NCI-H2227 treated with DMSO at 0.1 percent for 48 hours (cell line): ENCODE measurements around the gene KLF16.

ENCODE experiments used
- DNase-seq: peaks from one replicate; lab custom pipeline; 2025; lab: John Stamatoyannopoulos, UW

The KLF16 gene

DNA sequence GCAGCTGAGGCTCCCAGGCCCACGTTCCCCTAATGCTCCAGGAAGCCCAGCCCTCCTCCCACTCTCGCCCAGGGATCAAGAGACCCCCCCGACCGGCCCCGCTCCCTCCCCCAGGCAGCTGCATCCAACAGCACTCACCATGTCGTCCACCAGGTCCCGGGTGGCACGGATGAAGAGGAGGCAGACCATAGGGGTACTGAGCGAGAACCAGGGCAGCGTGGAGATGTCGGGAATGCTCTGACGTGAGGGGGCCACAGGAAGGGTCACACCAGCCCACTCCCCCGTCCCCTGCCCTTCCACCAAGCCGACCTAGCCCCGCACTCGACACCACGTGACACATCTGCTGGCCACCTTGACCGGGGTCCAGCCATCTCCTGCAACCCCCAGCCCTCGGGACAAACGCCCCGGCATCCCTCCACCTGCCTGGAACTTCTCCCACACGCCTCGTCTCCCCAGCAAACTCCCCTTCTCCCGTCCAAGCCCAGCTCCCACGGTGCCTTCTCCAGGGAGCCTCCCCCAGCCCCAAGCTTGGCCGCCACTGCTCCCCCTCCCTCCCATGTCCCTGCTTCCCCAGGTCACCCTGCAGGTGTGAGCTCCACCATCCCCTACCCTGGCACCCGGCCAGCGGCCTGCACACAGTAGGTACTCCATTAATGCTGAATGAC is 56.2 kb downstream of the KLF16 start:
- DNase-seq = no peak

DNA sequence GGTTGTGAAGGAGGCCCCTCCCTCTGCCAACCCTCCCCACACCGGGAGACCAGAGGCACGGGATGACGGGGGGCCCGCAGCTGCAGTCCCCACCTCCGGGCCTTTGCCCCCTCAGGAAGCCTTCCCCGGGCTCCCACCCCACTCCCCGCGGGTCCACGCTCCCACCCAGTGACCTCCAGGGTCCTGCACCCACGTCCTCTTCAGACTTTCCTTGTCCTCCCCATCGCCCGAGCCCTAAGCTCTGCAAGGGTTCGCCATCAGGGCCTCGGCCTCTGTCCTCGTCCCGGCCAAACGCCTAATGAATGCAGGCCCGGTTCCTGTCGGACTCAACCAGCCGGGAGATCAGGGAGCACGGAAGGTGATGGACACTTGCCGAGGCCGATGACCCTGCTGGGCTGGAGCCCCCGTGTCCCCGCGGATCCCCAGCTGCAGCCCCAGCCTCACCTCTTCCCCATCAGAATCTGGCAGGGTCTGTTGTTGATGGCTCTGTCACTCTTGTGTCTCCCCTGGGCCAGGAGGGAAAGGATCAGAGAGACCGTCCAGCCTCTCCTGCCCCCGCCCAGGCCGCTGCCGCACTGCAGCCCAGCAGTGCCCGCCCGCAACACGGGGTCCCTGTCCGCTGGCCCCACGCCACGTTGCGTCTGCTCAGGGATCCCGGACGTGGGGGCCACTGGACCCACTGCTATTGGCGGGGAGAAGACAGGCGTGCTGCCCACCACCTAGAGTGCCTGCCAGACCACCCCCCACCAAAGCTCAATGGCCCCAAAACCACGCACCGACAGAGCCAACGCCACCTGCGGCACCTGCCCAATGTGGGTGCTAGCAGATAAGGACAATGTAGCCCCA is 57.0 kb downstream of the KLF16 start:
- DNase-seq = no peak

DNA sequence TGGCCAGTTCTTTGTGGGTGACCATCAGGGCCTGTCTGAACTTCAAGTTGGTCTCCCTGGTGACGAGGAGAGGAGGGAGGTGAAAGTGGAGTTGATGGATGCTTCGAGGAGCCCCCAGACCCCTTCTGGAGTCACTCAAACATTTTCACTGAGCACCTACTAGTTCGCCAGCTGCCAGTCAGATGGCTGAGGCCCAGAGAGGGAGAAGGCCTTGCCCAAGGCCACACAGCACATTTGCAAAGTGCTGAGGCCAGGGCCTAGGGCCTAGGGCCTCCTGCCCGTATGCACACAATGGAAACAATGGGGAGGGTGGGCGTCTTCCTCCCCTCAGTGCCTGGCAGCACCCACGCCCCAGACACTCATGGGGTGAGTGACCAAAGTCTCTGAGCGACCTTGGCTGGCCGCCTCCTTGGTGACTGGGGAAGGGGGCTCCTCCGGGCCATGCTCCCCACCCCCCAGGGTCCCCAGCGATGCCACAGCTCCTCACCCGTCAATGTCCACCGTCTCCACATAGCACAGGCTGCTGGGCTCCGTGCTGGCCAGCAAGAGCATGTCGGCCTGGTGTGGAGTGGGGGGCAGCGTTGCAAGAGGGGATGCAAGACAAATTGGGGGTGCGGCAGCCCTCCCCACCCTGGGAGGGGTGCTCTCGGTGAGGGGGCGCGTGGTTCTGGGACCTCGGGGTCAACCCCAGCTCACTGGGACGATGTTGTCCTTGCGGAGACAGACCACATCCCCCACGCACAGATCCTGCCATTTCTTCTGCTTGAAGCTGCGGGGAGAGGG is 57.8 kb downstream of the KLF16 start:
- no peak for DNase-seq

DNA sequence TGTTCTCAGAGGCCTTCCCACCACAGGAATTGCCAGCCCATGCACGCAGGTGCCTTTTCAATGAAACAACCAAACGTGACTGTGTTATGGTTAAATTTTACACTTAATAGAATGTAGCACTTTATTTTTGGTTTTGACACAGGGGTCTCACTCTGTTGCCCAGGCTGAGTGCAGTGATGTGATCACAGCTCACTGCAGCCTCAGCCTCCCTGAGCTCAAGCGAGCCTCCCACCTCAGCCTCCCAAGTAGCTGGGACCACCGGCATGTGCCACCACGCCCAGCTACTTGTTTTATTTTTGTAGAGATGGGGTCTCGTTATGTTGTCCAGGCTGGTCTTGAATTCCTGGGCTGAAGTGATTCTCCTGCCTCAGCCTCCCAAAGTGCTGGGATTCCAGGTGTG is 58.5 kb downstream of the KLF16 start:
- no peak for DNase-seq
